Natural killer cell (primary cell): ENCODE data around the gene FOXC2. TPM values are rescaled to one million over a fixed set of nuclear protein-coding genes. Genes with fewer than 3 reads are reported as not detected.

Source experiments
- ATAC-seq, 3 donors: fragments of 150-1000 bp in 2 of 3; fragments of 200-7000 bp in 1 of 3; cut with Tn5 transposase; 1 replicate in 1 of 3; 2 replicates in 2 of 3; pipeline ENCODE4 v1.10.0; 2021; ENCODE audit warnings: mild to moderate bottlenecking in 2 of 3, moderate library complexity in 2 of 3
- DNase-seq, 2 donors: peaks; one replicate each; pipeline versions ENCODE4 v3.0.0 to v3.0.0-alpha.2; 2013 to 2021; ENCODE audit warnings: mixed read lengths in 1 of 2
- H3K27ac ChIP-seq: one replicate; pipeline ENCODE4 v1.5.1; 2013; ENCODE audit warnings: mild to moderate bottlenecking, low read length
- H3K27me3 ChIP-seq: one replicate; pipeline ENCODE4 v1.6.1; 2013; ENCODE audit warnings: low read length; ENCODE audit not compliant: control insufficient read depth, insufficient read depth
- H3K36me3 ChIP-seq: one replicate; pipeline ENCODE4 v1.6.1; 2013; ENCODE audit warnings: low read length; ENCODE audit not compliant: control insufficient read depth, insufficient read depth
- H3K4me1 ChIP-seq: one replicate; pipeline ENCODE4 v1.6.1; 2013; ENCODE audit warnings: low read length; ENCODE audit not compliant: control insufficient read depth, insufficient read depth
- H3K4me3 ChIP-seq: one replicate; pipeline ENCODE4 v1.5.1; 2013; ENCODE audit warnings: low read length
- H3K9me3 ChIP-seq: one replicate; pipeline ENCODE4 v1.6.1; 2013; ENCODE audit warnings: low read length; ENCODE audit not compliant: control insufficient read depth, insufficient read depth
- H3K27ac Mint-ChIP-seq, 2 donors: one replicate each; pipeline ENCODE4 v1.8.0; 2022; ENCODE audit warnings: mild to moderate bottlenecking in 2 of 2, mixed read lengths in 2 of 2, moderate library complexity in 1 of 2
- H3K27me3 Mint-ChIP-seq, 2 donors: one replicate each; pipeline ENCODE4 v1.8.0; 2022; ENCODE audit warnings: low read depth in 2 of 2, mixed read lengths in 2 of 2
- H3K36me3 Mint-ChIP-seq: one replicate; pipeline ENCODE4 v1.8.0; 2022; ENCODE audit warnings: mixed read lengths
- H3K4me1 Mint-ChIP-seq, 2 donors: one replicate each; pipeline ENCODE4 v1.8.0; 2022; ENCODE audit warnings: mixed read lengths in 2 of 2
- H3K4me3 Mint-ChIP-seq: one replicate; pipeline ENCODE4 v1.8.0; 2022; ENCODE audit warnings: mild to moderate bottlenecking, moderate library complexity, mixed read lengths
- H3K9me3 Mint-ChIP-seq, 2 donors: one replicate each; pipeline ENCODE4 v1.8.0; 2022; ENCODE audit warnings: mixed read lengths in 2 of 2
- WGBS: methylation state at CpG from one replicate; pipeline ENCODE4 v1.1.7; 2013; ENCODE audit warnings: missing lambda C conversion rate; ENCODE audit not compliant: insufficient coverage; 5-methylcytosine and 5-hydroxymethylcytosine counted together
- intact Hi-C: fragments of 100-400 bp; cut with micrococcal nuclease; formaldehyde crosslinking; loops from one replicate; pipeline ENCODE4 v1.14.2; 2022
- total RNA-seq, 4 donors: library from RNA; stranded (reverse); fragments of 120-200 nt in 1 of 4; gene quantifications; one replicate each; pipeline versions ENCODE4 v1.2.3 to v1.2.4, GENCODE V29; 2013 to 2022
- TF ChIP-seq, protein P1 (sequence below): fragments of 200-600 bp; IDR thresholded peaks from one replicate; pipeline ENCODE4 v1.8.0; 2022; ENCODE audit warnings: antibody characterized with exemption

FOXC2 gene
- total RNA-seq, 3 donors from 2014 or later (not counting 1 experiment from before 2014, with no cell fraction given) = 0.14 TPM; not detected in 2

DNA sequence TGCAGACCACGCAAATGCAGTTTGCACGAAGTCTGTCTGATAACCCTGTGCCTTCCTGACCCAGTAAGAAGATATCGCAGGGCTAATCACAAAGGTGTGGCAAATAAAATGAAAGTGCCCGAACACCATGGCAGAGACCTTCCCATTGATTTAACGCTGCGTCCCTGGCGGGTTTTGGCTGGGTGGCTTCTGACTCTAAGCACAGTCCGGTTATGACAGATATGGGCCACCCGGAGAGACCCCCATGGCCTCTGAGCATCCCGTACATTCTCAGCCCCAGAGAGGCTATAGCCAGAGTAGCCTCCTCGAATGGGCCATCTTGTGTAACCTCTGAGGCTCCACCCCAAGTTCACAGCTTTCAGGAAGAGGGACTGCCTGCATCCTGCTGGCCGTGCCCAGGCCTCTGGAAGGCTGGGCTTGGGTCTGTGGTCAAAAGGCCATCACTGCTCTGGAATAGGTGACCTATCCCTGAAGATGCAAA, 5.5 kb downstream of the FOXC2 start:
- Histone ChIP-seq H3K27ac (no peak overlapping the region), H3K4me3 (no peak overlapping the region), H3K4me1 (peaks cover 12% of the 10 kb centered on the region), H3K27me3 (peaks cover 18% of the 10 kb centered on the region), H3K36me3 (no peaks in the 10 kb centered on the region), H3K9me3 (no peaks in the 10 kb centered on the region)
- DNase-seq = no peak
- intact Hi-C loops = no loop called here
- H3K4me1 Mint-ChIP-seq = peaks cover 0 to 7% of the 10 kb centered on the region in 2 donors
- TF ChIP-seq, protein P1, sequence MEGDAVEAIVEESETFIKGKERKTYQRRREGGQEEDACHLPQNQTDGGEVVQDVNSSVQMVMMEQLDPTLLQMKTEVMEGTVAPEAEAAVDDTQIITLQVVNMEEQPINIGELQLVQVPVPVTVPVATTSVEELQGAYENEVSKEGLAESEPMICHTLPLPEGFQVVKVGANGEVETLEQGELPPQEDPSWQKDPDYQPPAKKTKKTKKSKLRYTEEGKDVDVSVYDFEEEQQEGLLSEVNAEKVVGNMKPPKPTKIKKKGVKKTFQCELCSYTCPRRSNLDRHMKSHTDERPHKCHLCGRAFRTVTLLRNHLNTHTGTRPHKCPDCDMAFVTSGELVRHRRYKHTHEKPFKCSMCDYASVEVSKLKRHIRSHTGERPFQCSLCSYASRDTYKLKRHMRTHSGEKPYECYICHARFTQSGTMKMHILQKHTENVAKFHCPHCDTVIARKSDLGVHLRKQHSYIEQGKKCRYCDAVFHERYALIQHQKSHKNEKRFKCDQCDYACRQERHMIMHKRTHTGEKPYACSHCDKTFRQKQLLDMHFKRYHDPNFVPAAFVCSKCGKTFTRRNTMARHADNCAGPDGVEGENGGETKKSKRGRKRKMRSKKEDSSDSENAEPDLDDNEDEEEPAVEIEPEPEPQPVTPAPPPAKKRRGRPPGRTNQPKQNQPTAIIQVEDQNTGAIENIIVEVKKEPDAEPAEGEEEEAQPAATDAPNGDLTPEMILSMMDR = no peak
- no peak overlapping the region for H3K4me3 Mint-ChIP-seq
- H3K36me3 Mint-ChIP-seq = no peaks in the 10 kb centered on the region
- H3K9me3 Mint-ChIP-seq = no peaks in the 10 kb centered on the region
- no peak overlapping the region for H3K27ac Mint-ChIP-seq
- ATAC-seq = no peak
- 85% methylated on average over 12 of the region's 12 CpGs for WGBS
- H3K27me3 Mint-ChIP-seq = peaks cover 43 to 48% of the 10 kb centered on the region in 2 donors

DNA sequence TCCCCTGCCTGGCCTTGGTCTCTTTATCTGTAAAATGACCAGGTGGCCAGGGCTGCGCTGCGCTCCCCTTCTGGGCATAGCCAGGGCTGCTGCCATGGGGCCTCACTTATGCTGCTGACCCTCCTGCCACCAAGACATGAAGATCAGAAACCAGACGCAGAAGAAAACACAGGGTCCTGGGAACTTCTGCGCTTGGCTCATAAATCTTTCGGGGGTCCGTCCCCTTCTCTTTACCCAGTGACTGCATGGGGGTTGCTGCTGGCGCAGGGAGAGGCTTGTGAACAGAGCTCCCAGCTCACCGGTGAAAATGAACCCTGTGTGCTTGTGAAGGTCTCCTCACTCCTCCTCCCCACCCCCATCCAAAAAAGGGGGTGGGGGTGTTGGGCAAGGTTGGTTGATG, 6.0 kb downstream of the FOXC2 start:
- H3K36me3 Mint-ChIP-seq = no peaks in the 10 kb centered on the region
- no peaks in the 10 kb centered on the region for H3K9me3 Mint-ChIP-seq
- no peak for DNase-seq
- H3K27ac Mint-ChIP-seq = no peak overlapping the region
- TF ChIP-seq, protein P1 = no peak
- WGBS = 94% methylated on average over 6 of the region's 8 CpGs
- H3K9me3 ChIP-seq = no peaks in the 10 kb centered on the region
- H3K4me3 ChIP-seq = no peak overlapping the region
- H3K27me3 Mint-ChIP-seq = peaks cover 44 to 54% of the 10 kb centered on the region in 2 donors
- H3K4me1 ChIP-seq = peaks cover 12% of the 10 kb centered on the region
- peaks cover 15% of the 10 kb centered on the region for H3K27me3 ChIP-seq
- no peak overlapping the region for H3K27ac ChIP-seq
- H3K4me3 Mint-ChIP-seq = no peak overlapping the region
- intact Hi-C loops = no loop called here
- no peaks in the 10 kb centered on the region for H3K36me3 ChIP-seq
- peaks cover 0 to 7% of the 10 kb centered on the region in 2 donors for H3K4me1 Mint-ChIP-seq
- no peak for ATAC-seq

DNA sequence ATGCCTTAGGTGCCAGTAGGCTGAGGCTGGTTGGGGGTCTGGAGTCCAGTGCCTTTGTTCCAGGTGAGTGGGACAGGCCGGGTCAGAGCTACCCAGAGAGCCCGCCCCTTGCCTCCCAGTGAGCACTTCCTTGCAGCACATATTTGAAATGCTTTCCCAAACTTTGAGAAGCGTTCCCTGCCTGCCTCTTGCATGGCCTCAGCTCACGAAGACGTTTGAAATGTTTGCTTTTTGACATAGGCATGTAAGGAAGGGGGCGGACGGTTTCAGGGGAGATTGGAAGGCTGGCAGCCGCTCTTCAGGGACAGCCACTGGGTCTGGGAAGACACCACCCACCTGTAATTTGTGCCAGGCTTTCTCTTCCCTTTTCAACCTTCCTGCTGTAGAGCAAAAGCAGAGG, 6.6 kb downstream of the FOXC2 start:
- H3K4me1 ChIP-seq = peaks cover 12% of the 10 kb centered on the region
- TF ChIP-seq, protein P1 = no peak
- ATAC-seq = no peak
- H3K27ac Mint-ChIP-seq = no peak overlapping the region
- intact Hi-C loops = no loop called here
- H3K36me3 ChIP-seq = no peaks in the 10 kb centered on the region
- no peaks in the 10 kb centered on the region for H3K36me3 Mint-ChIP-seq
- peaks cover 20% of the 10 kb centered on the region for H3K27me3 ChIP-seq
- 82% methylated on average over 8 of the region's 8 CpGs for WGBS
- H3K9me3 ChIP-seq = no peaks in the 10 kb centered on the region
- DNase-seq = no peak
- H3K4me3 Mint-ChIP-seq = no peak overlapping the region
- H3K9me3 Mint-ChIP-seq = no peaks in the 10 kb centered on the region
- H3K27me3 Mint-ChIP-seq = peaks cover 50 to 60% of the 10 kb centered on the region in 2 donors
- H3K4me1 Mint-ChIP-seq = peaks cover 3 to 7% of the 10 kb centered on the region in 2 donors
- H3K27ac ChIP-seq = no peak overlapping the region
- no peak overlapping the region for H3K4me3 ChIP-seq
